Heart left ventricle (tissue), 16 donors: Measurements from ENCODE around the gene IGIP. TPM values are rescaled to one million over a fixed set of nuclear protein-coding genes. Genes with fewer than 3 reads are reported as not detected.

Source experiments
- ATAC-seq, 4 donors: fragments of 200-7000 bp; cut with Tn5 transposase; one replicate each; pipeline ENCODE4 v1.9.1; 2020 to 2022; ENCODE audit warnings: moderate library complexity in 4 of 4, mild to moderate bottlenecking in 3 of 4, moderate number of reproducible peaks in 1 of 4
- DNase-seq, 5 donors: peaks; one replicate each; pipeline ENCODE4 v3.0.0-alpha.2; 2020
- H3K27ac ChIP-seq, 12 donors: fragments of 200-600 bp; sonication (generic) in 4 of 12; one replicate each; pipeline versions ENCODE4 v1.5.0 to v1.8.0; 2016 to 2022; ENCODE audit warnings: mild to moderate bottlenecking in 2 of 12
- H3K27me3 ChIP-seq, 9 donors: fragments of 200-600 bp; sonication (generic) in 2 of 9; one replicate each; pipeline versions ENCODE4 v1.5.1 to v1.8.0; 2016 to 2022; ENCODE audit warnings: mild to moderate bottlenecking in 3 of 9
- H3K36me3 ChIP-seq, 9 donors: fragments of 200-600 bp; sonication (generic) in 2 of 9; one replicate each; pipeline versions ENCODE4 v1.5.0 to v1.8.0; 2018 to 2022; ENCODE audit warnings: mild to moderate bottlenecking in 2 of 9
- H3K4me1 ChIP-seq, 12 donors: fragments of 200-600 bp; sonication (generic) in 4 of 12; one replicate each; pipeline versions ENCODE4 v1.5.0 to v1.8.0; 2016 to 2022; ENCODE audit warnings: mild to moderate bottlenecking in 3 of 12
- H3K4me3 ChIP-seq, 12 donors: fragments of 200-600 bp; sonication (generic) in 4 of 12; one replicate each; pipeline versions ENCODE4 v1.5.0 to v1.8.0; 2017 to 2022; ENCODE audit warnings: mild to moderate bottlenecking in 9 of 12, moderate library complexity in 4 of 12
- H3K9me3 ChIP-seq, 12 donors: fragments of 200-600 bp; sonication (generic) in 4 of 12; one replicate each; pipeline versions ENCODE4 v1.5.0 to v1.8.0; 2016 to 2022; ENCODE audit warnings: mild to moderate bottlenecking in 1 of 12
- CTCF ChIP-seq, 12 donors: fragments of 200-600 bp; sonication (generic) in 4 of 12; IDR thresholded peaks; one replicate each; pipeline versions ENCODE4 v1.5.0 to v1.8.0; 2018 to 2022; ENCODE audit warnings: antibody characterized with exemption in 12 of 12, mild to moderate bottlenecking in 5 of 12
- POLR2A ChIP-seq, 2 donors: fragments of 450-650 bp; IDR thresholded peaks; one replicate each; pipeline ENCODE4 v1.6.1; 2017; ENCODE audit warnings: antibody characterized with exemption in 2 of 2, mild to moderate bottlenecking in 2 of 2, moderate library complexity in 2 of 2
- WGBS, 4 donors: extraction: QIAGEN DNeasy Blood & Tissue Kit in 2 of 4; methylation state at CpG; one replicate each; pipeline versions ENCODE4 v1.1.5 to v1.1.7; 2013 to 2018; 5-methylcytosine and 5-hydroxymethylcytosine counted together
- intact Hi-C, 10 donors: fragments of 100-400 bp; cut with DNase I; formaldehyde crosslinking; loops; one replicate each; pipeline versions ENCODE4 v1.11.1 to v1.14.2; 2022
- polyA plus RNA-seq, 2 donors: library from polyadenylated mRNA; stranded (reverse); fragments of 200-250 nt; gene quantifications; one replicate each; pipeline ENCODE4 v1.2.3, GENCODE V29; 2013
- total RNA-seq, 9 donors: library from RNA; depleted of rRNA in 2 of 9; stranded (reverse); fragments of >200 nt in 2 of 9; fragmentation: NEBNext Ultra II Directional in 3 of 9; extraction: Animal tissue kit (Norgen Biotek cat#: 25700) in 3 of 9; gene quantifications; one replicate each; pipeline versions ENCODE4 v1.1.0 to v1.2.4, GENCODE V29; 2016 to 2023
- donor health status: ischemic (EF 13 %, LVEDD 7.1; RV severe dilation, severe dysfunction).
- donor health status: healthy with polysubstance abuse.
- donor health status: DM: no; HTN: yes; CAD: no.
- donor health status: DM: no; HTN: no; CAD: no.
- donor health status: ischemic (EF 25% LVEDD 6.9; RV normal size, moderate dysfunction).
- donor health status: ischemic (EF 25% LVEDD 5.7; RV mildly dilated, moderate dysfunction).
- donor health status: healthy.
- donor health status: DM: yes; HTN: yes; CAD: no.
- donor health status: ischemic (EF 35%, LVEDD 5.7; RV mildly dilated, moderate dysfunction).
- donor health status: nonischemic (EF 11% LVEDD 7.7; RV severe dilation, severe dysfunction).
- donor health status: DM: yes; HTN: yes; CAD: no.
- donor health status: PGD.
- donor health status: ischemic (EF 29% LVEDD 5.4; RV normal size, mild dysfunction).
- donor health status: nonischemic (EF 23%, LVEDD 6.1; RV moderate dilation, normal function).

The IGIP gene
- total and polyA plus RNA-seq, 11 donors, result 5.8 to 18.3 (median 10.5) TPM

- Histone ChIP-seq H3K27ac (no peak overlapping the region), H3K36me3 (no peaks in the 10 kb centered on the region), H3K9me3 (no peaks in the 10 kb centered on the region), H3K4me3 (no peak overlapping the region), H3K4me1 (peaks cover 11 to 72% (median 45%) of the 10 kb centered on the region in 12 donors), H3K27me3 (peaks cover 0 to 17% (median 0%) of the 10 kb centered on the region in 9 donors)
- ATAC-seq, result no peak
- intact Hi-C loops, result loop anchor here in 2 of 10 donors (5.0 kb wide), 1 partner anchor 37 kb away; no protein-coding TSS in a partner anchor
- 70 to 77% (median 76%) methylated on average over 1 of the region's 1 CpG for WGBS, 4 donors
- DNase-seq, result no peak
- TF ChIP-seq POLR2A (IDR thresholded peaks at IDR 0.05), result no peak
- TF ChIP-seq CTCF (IDR thresholded peaks at IDR 0.05), result no peak
Observed at GRCh38 chr5:140110646-140110957, 15.1 kb upstream of the IGIP start.

GRCh38 chr5:140111011-140111858 lies 14.5 kb upstream of the IGIP start:
- Histone ChIP-seq H3K36me3 (no peaks in the 10 kb centered on the region), H3K4me3 (no peak overlapping the region), H3K9me3 (no peaks in the 10 kb centered on the region), H3K27ac (no peak overlapping the region), H3K27me3 (peaks cover 0 to 17% (median 0%) of the 10 kb centered on the region in 9 donors), H3K4me1 (peaks cover 13 to 73% (median 50%) of the 10 kb centered on the region in 12 donors)
- ATAC-seq (no peak), DNase-seq (no peak)
- 73 to 79% (median 76%) methylated on average over 18 of the region's 18 CpGs for WGBS, 4 donors
- TF ChIP-seq POLR2A (IDR thresholded peaks at IDR 0.05) (no peak), CTCF (IDR thresholded peaks at IDR 0.05) (no peak)
- intact Hi-C loops, result loop anchor here in 2 of 10 donors (5.0 kb wide), 1 partner anchor 36 kb away; no protein-coding TSS in a partner anchor

- peaks cover 9 to 73% (median 53%) of the 10 kb centered on the region in 12 donors for H3K4me1 ChIP-seq
- 68 to 72% (median 69%) methylated on average over 8 of the region's 8 CpGs for WGBS, 4 donors
- H3K36me3 ChIP-seq, result no peaks in the 10 kb centered on the region
- H3K27ac ChIP-seq, result peak overlapping the region in 3 of 12 donors; percentile 89 to 95 (median 90)
- H3K9me3 ChIP-seq, result no peaks in the 10 kb centered on the region
- no peak for ATAC-seq
- peak overlapping the region in 1 of 12 donors; percentile 89 for H3K4me3 ChIP-seq
- no peak for TF ChIP-seq CTCF (IDR thresholded peaks at IDR 0.05)
- peaks cover 0 to 17% (median 0%) of the 10 kb centered on the region in 9 donors for H3K27me3 ChIP-seq
- intact Hi-C loops, result loop anchor here in 2 of 10 donors (5.0 kb wide), 1 partner anchor 35 kb away; no protein-coding TSS in a partner anchor
- no peak for DNase-seq
Observed at GRCh38 chr5:140111859-140112551, 13.7 kb upstream of the IGIP start.

- Histone ChIP-seq H3K9me3 (no peaks in the 10 kb centered on the region), H3K4me1 (peaks cover 12 to 79% (median 59%) of the 10 kb centered on the region in 12 donors), H3K27ac (peak overlapping the region in 11 of 12 donors; percentile 86 to 95 (median 92)), H3K4me3 (peak overlapping the region; percentile 53 to 95 (median 80)), H3K27me3 (peaks cover 0 to 17% (median 0%) of the 10 kb centered on the region in 9 donors), H3K36me3 (no peaks in the 10 kb centered on the region)
- WGBS, 4 donors, result 17 to 36% (median 23%) methylated on average over 5 to 13 of the region's 13 CpGs
- DNase-seq (peak in 2 of 5 donors; percentile 18 to 24), ATAC-seq (no peak)
- intact Hi-C loops, result loop anchor here in 2 of 10 donors (5.0 kb wide), 1 partner anchor 35 kb away; no protein-coding TSS in a partner anchor
- no peak for TF ChIP-seq POLR2A (IDR thresholded peaks at IDR 0.05)
Observed at GRCh38 chr5:140112685-140113179, 13.0 kb upstream of the IGIP start.
